Transverse colon (tissue), 3 donors: ENCODE data around the gene PRKCB.

Source experiments
- EP300 ChIP-seq: sonication (generic); formaldehyde crosslinking; IDR thresholded peaks from one replicate; pipeline ENCODE4 v1.6.1; 2017; ENCODE audit warnings: antibody characterized with exemption, low read depth
- TF ChIP-seq, protein P1 (sequence below), 5 experiments: fragments of 200-600 bp in 3 of 5; fragments of 450-650 bp in 2 of 5; sonication (generic) in 3 of 5; IDR thresholded peaks; 1 replicate in 2 of 5; 2 replicates in 3 of 5; pipeline ENCODE4 v1.5.1; 2016 to 2017; ENCODE audit warnings: antibody characterized with exemption in 5 of 5, inconsistent platforms in 3 of 5, mild to moderate bottlenecking in 2 of 5, moderate library complexity in 1 of 5

DNA sequence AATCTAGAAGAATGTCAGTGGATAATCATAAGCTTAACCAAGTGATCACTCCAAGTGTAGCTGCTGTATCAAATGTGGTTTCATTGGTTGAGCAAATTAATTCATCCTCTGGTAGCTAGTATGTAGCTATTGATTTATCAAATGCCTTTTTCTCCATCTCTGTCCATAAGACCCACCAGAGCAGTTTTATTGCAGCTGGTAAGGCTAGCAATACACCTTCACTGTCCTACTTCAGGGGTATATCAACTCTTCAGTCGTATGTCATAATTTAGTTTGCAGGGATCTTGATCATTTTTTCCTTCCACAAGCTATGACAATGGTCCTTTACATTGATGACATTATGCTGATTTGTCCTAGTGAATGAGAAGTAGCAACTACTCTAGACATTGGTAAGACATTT lies 158.8 kb downstream of the PRKCB start:
- TF ChIP-seq, protein P1, sequence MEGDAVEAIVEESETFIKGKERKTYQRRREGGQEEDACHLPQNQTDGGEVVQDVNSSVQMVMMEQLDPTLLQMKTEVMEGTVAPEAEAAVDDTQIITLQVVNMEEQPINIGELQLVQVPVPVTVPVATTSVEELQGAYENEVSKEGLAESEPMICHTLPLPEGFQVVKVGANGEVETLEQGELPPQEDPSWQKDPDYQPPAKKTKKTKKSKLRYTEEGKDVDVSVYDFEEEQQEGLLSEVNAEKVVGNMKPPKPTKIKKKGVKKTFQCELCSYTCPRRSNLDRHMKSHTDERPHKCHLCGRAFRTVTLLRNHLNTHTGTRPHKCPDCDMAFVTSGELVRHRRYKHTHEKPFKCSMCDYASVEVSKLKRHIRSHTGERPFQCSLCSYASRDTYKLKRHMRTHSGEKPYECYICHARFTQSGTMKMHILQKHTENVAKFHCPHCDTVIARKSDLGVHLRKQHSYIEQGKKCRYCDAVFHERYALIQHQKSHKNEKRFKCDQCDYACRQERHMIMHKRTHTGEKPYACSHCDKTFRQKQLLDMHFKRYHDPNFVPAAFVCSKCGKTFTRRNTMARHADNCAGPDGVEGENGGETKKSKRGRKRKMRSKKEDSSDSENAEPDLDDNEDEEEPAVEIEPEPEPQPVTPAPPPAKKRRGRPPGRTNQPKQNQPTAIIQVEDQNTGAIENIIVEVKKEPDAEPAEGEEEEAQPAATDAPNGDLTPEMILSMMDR (IDR thresholded peaks at IDR 0.05): no peak
- no peak for TF ChIP-seq EP300
